ENCODE results near the gene ZNF169. TPM values are rescaled to one million over a fixed set of nuclear protein-coding genes. Genes with fewer than 3 reads are reported as not detected.
"Not testable (repeated sequence)": the region's sequence is repeated elsewhere in the genome, so short reads cannot be mapped to it uniquely, and the experiment has no call there.

The ZNF169 gene
- total and polyA plus RNA-seq, 7 donors, result 1.2 to 24.6 (median 9.6) TPM

- H3K4me3 ChIP-seq, result no peak overlapping the region
- no peaks in the 10 kb centered on the region for H3K36me3 ChIP-seq
- no peak for DNase-seq
- no peak overlapping the region for H3K27ac ChIP-seq
- intact Hi-C loops (cut with DNase I), result no loop called here
- TF ChIP-seq POLR2AphosphoS5 (IDR thresholded peaks at IDR 0.05) (no peak), CTCF (IDR thresholded peaks at IDR 0.05) (no peak), EP300 (IDR thresholded peaks at IDR 0.05) (no peak), POLR2A (IDR thresholded peaks at IDR 0.05) (no peak)
- no peaks in the 10 kb centered on the region for H3K27me3 ChIP-seq
- H3K4me1 ChIP-seq, result no peaks in the 10 kb centered on the region
- WGBS, 2 donors, result 88 to 89% methylated on average over 2 of the region's 2 CpGs
- H3K9me3 ChIP-seq, result no peaks in the 10 kb centered on the region
Measured at GRCh38 chr9:94245651-94246050, 13.4 kb upstream of the ZNF169 start.

DNA sequence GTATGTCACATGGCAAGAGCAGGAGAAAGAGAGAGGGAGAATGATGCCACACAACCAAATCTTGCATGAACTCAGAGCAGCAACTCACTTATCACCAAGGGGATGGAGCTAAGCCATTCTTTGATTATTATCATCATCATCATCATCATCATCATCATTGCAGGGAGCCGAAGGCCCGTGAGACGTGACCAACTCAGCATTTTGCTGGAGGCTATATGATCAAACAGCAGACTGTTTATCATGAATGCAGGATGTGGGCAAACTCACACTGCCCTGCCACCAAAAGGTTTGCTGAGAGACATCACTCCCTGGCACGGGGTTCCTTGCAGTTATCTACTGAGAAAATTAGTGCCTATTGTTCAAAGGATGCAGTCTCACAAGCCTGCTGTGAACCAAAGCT, 8.6 kb upstream of the ZNF169 start:
- no peak for TF ChIP-seq EP300 (IDR thresholded peaks at IDR 0.05)
- no peak for TF ChIP-seq POLR2AphosphoS5 (IDR thresholded peaks at IDR 0.05)
- no peak for TF ChIP-seq POLR2A (IDR thresholded peaks at IDR 0.05)
- TF ChIP-seq CTCF (IDR thresholded peaks at IDR 0.05), result no peak
- H3K27me3 ChIP-seq, result no peaks in the 10 kb centered on the region
- no peaks in the 10 kb centered on the region for H3K9me3 ChIP-seq
- H3K36me3 ChIP-seq, result no peaks in the 10 kb centered on the region
- H3K4me3 ChIP-seq, result no peak overlapping the region
- H3K27ac ChIP-seq, result no peak overlapping the region
- no peaks in the 10 kb centered on the region for H3K4me1 ChIP-seq
- DNase-seq, result no peak
- 62 to 74% methylated on average over 4 of the region's 4 CpGs for WGBS, 2 donors
- intact Hi-C loops (cut with DNase I), result no loop called here

- no peak overlapping the region for H3K4me3 ChIP-seq
- no peaks in the 10 kb centered on the region for H3K9me3 ChIP-seq
- intact Hi-C loops (cut with DNase I), result no loop called here
- H3K36me3 ChIP-seq, result no peaks in the 10 kb centered on the region
- H3K27ac ChIP-seq, result no peak overlapping the region
- peaks cover 0 to 16% (median 14%) of the 10 kb centered on the region in 4 donors for H3K4me1 ChIP-seq
- 81 to 91% methylated on average over 2 of the region's 2 CpGs for WGBS, 2 donors
- DNase-seq, result no peak
- H3K27me3 ChIP-seq, result no peaks in the 10 kb centered on the region
- TF ChIP-seq POLR2AphosphoS5 (IDR thresholded peaks at IDR 0.05), result no peak
- TF ChIP-seq CTCF (IDR thresholded peaks at IDR 0.05), result no peak
- TF ChIP-seq POLR2A (IDR thresholded peaks at IDR 0.05), result no peak
- TF ChIP-seq EP300 (IDR thresholded peaks at IDR 0.05), result no peak
Measured at GRCh38 chr9:94256007-94256406, 3.1 kb upstream of the ZNF169 start.

GRCh38 chr9:94265626-94266402, 6.7 kb downstream of the ZNF169 start:
- H3K9me3 ChIP-seq; H3K4me1 ChIP-seq; H3K27me3 ChIP-seq; H3K27ac ChIP-seq; H3K36me3 ChIP-seq; intact Hi-C loops (cut with DNase I); DNase-seq; H3K4me3 ChIP-seq: not testable (repeated sequence)
- WGBS, 2 donors, result 32 to 79% methylated on average over 3 of the region's 3 CpGs

- Histone ChIP-seq H3K36me3 (no peaks in the 10 kb centered on the region), H3K27ac (no peak overlapping the region), H3K27me3 (no peaks in the 10 kb centered on the region), H3K4me1 (peaks cover 0 to 8% (median 3%) of the 10 kb centered on the region in 4 donors), H3K9me3 (no peaks in the 10 kb centered on the region), H3K4me3 (no peak overlapping the region)
- DNase-seq, result no peak
- 85 to 93% methylated on average over 8 of the region's 8 CpGs for WGBS, 2 donors
- TF ChIP-seq EP300 (IDR thresholded peaks at IDR 0.05) (no peak), CTCF (IDR thresholded peaks at IDR 0.05) (no peak), POLR2AphosphoS5 (IDR thresholded peaks at IDR 0.05) (no peak), POLR2A (IDR thresholded peaks at IDR 0.05) (no peak)
- intact Hi-C loops (cut with DNase I), result no loop called here
Measured at GRCh38 chr9:94269264-94269663, 10.2 kb downstream of the ZNF169 start.

All from sigmoid colon (tissue), 7 donors.